Measurements from ENCODE around the gene GARNL3.

GARNL3 gene, protein sequence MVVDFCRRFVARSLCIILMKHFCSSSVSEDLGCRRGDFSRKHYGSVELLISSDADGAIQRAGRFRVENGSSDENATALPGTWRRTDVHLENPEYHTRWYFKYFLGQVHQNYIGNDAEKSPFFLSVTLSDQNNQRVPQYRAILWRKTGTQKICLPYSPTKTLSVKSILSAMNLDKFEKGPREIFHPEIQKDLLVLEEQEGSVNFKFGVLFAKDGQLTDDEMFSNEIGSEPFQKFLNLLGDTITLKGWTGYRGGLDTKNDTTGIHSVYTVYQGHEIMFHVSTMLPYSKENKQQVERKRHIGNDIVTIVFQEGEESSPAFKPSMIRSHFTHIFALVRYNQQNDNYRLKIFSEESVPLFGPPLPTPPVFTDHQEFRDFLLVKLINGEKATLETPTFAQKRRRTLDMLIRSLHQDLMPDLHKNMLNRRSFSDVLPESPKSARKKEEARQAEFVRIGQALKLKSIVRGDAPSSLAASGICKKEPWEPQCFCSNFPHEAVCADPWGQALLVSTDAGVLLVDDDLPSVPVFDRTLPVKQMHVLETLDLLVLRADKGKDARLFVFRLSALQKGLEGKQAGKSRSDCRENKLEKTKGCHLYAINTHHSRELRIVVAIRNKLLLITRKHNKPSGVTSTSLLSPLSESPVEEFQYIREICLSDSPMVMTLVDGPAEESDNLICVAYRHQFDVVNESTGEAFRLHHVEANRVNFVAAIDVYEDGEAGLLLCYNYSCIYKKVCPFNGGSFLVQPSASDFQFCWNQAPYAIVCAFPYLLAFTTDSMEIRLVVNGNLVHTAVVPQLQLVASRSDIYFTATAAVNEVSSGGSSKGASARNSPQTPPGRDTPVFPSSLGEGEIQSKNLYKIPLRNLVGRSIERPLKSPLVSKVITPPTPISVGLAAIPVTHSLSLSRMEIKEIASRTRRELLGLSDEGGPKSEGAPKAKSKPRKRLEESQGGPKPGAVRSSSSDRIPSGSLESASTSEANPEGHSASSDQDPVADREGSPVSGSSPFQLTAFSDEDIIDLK

DNA sequence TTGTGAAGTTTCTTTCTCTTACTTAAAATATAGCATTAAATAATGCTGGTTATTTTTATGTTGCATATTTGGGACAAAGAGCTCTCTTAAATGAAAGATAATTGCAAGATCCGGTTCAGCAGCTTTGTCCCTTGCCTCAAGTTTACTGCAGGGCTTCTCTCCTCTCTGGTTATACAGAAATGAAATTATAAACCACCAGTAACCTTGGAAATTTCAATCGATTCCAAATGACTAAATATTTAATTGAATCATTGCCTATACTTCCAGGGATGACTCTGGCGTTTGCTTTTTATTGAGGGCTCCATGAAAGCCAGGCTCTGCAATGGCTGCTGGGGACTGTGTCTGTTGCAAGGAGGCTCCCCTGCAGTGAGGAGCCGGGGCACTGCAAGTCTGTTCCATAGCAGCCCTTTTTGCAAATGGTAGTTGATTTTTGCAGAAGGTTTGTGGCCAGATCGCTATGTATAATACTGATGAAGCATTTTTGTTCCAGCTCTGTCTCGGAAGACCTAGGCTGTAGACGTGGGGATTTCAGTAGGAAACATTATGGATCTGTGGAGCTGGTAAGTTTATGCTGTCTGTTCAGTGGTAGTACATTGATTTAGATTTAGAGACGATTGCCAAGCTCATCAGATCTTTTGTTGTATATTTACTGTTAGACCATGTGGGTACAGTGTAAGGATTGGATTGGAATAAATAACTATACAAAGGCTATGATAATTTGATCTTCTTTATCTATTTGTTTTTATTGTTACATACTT lies at the start of gene GARNL3:
GARNL3 (plus strand) TSS at position 313 of the 758 bp plus-strand sequence; CDS start at position 417, 104 bp downstream.
- no peak for DNase-seq (ENCODE audit: low spot score)

DNA sequence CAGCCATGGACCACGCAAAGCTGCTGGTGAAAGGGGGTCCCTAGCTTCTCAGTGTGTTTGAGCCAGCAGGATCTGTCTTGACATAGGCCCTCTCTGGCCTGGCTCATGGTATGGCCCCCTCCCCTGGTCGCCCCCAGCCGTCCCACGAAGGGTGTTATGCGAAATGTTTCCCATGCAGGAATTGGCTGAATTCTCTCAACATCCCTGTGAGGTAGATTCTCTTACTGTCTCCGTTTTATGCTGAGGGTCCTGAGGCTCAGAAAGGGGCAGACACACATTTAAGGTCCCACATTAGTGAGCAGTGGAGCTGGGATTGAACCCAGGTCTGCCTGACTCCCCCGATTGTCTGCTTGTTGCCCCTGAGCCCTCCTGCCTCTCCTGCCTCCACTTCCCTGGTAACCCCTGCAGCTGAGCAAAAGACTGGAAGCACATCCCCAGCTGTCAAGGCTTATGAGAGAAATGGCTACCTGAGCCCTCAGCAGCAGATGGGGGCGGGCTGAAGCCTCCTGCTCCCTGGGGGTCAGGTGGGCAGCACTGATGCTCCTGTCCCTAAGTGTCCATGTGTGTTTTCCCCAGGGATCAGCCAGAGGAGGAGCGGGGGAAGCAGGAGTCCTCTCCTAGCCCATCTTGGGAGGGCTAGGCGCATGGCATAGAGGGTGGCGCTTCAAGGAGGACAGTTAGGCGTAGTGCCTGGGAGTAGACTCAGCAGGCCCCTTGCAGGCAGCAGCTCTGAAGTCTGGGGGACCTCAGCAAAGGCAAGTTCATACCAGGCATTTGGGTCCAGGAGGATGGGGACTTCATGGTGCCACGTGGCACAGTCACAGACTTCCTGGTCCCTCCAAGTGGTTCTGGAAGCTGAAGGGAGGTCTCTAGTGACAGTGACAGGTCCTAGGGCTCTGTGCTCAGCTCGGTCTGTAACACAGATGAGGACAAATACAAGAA lies 49.0 kb upstream of the GARNL3 start:
- no peak for DNase-seq (ENCODE audit: low spot score)

DNA sequence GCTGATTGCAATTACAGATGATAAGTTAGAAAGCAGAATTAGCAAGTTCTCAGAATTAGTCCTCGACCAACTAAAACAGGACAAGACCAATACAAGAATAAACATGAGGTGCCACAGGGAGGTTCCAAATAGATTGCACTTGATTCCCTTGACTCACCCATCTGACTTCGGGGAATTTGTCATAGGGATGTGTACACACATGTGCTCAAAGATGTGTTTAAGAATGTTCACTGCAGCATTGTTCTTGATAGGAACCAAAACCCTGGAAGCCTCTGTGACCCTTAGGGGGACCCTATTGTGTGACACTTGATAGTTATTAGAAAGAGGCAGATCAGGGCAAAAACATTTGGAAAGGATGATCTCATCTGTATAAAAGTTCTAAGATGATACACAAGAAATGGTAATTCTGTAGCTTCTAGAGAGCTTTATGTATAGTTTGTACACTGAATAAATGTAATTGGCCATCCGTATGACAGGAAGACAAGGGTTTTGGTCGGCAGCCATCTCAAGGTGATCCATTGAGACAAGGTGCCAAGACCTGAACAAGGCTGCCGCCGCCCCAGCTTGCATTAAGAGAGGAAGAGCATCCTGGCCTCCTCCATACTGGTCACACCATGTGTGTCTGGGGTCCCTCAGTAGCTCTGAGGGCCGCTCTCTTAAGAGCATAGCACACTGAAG lies 48.2 kb upstream of the GARNL3 start:
- DNase-seq (ENCODE audit: low spot score) = no peak

DNA sequence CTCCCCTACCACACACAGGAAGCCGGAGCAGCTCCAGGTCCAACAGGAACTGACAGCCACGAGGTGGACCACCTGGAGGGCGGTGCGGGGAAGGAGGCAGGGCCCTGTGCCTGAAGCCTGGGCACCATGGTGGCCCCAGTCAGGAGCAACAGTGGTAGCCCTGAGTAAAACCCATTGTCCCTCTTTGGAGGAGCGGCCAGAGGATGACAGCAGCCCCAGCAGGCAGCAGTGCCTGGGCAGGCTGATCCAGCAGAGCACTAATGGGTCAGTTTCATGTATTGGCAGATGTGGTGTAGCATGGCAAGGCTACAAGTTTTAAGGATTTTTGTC lies 47.7 kb upstream of the GARNL3 start:
- DNase-seq (ENCODE audit: low spot score) = no peak

DNA sequence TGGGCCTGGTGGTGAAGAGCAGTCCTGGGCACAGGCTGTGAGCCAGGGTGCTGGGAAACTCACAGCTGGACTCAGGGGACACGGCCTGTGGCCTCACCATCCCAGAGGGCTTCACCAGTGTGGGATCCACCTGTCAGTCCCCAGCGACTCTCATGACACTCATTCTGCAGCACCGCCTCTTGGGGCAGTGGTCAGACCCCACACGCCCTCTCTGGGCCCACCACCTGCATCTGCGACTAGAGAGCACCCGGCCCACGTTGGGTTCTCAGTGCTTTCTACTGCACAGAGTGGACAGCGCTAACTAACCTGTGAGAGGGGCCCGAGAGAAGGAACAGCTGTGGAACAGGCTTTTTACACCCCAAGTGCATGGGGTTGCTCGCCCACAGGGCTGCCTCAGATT lies 45.8 kb upstream of the GARNL3 start:
- DNase-seq (ENCODE audit: low spot score) = no peak

DNA sequence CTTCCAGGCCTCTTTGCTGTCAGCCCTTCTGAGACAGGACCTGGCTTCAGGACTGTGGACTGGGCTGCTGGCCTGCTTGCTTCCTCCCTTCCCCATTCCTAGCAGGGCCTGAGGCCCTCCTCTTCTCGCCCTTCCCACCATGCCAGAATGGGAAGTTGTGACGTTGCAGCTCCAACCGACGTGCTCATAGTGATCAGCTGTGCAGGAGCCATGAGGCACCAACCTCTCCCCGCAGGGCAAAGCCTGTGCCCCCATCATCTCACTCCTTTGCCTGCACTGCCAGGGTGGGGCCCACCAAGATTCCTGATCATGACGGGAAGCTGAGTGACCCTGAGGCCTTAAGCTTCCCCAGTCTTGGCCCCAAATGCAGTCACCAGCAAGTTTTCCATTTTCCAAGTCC lies 45.1 kb upstream of the GARNL3 start:
- DNase-seq (ENCODE audit: low spot score) = no peak

DNA sequence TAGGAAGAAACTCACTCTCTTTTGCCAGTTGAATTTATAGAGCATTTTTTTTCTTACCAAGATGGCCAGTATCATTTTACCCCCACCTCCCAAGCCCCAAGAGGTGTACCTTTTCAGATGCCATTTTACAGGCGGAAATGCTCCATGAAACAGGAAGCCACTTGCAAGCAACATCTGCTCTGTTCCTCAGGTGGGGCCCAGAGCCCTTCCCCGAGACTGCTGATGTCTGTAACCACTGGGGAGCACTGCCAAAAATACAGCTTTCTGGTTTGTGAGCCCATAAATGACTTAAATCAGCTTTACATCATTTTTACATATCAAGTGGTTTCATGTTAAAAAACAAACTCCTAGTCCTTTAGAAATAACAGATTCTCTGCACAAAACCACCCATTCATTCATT lies 42.9 kb upstream of the GARNL3 start:
- DNase-seq (ENCODE audit: low spot score) = no peak

DNA sequence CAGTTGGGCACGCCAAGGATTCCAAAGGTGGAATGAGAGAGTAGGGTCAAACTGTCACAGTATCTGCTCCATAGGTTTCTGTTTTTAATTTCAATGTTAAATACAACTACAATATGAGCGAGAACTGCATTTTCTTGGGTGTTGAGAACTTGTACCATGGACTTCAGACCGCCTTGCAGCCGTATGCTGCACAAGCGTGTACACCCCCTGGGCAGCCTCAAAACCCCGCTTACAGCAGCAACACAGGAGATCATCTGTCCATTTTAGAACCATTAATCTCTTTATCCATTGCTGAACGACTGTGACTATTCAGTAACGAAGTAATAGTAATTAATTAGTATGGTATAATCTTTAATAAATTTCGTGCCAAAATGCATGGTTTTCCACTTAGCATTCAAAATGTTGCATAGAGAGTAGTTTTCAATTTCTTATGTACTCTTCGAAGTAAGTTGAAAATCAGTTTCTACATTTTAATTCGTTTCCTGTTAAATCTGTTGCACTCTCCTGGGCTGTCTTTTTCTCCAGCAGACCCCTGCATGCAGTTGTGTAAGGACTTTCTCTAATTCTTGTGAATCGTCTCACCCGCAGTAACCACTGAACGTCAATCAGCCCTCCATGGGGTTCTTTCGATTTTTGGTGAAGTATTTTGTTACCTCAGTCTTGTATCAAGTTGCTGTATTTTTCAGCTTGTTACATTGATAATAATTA lies 42.0 kb upstream of the GARNL3 start:
- DNase-seq (ENCODE audit: low spot score) = no peak

DNA sequence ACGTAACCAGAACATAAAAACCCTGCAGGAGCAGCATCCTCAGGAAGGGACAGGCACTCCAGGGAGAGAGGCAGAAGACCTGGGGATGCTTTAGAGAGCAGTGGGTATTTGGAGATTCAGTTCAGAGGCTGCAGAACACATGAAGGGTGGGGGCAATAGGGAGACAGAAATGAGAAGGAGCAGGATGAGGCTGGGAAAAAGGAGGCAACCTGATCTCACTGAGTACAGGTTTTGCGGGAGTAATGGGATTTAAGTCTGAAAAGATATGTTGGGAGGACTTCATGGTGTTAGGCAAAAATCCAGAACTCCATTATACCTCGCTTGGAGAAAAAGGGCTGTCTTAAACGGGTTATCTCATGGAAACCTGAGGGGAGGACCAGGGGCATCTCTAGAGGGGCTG lies 41.3 kb upstream of the GARNL3 start:
- DNase-seq (ENCODE audit: low spot score) = no peak

DNA sequence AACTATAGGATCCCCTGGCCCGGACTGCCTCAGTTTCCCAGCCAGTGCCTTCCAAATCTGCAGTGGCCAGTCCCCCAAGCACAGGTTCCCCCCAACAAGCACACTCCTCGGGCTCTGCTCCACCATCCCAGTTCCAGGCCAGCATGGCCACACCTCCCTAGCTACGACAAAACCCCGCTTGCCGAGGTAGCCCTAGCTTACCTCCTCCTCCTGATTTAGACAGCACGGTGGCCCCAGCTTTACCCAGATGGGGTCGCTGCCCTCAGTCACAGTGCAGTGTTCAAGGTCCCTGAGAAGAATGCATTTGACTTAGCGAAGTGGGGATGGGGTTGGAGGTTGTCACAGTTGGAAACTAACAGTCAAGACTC lies 40.8 kb upstream of the GARNL3 start:
- DNase-seq (ENCODE audit: low spot score) = peak; percentile 61

DNA sequence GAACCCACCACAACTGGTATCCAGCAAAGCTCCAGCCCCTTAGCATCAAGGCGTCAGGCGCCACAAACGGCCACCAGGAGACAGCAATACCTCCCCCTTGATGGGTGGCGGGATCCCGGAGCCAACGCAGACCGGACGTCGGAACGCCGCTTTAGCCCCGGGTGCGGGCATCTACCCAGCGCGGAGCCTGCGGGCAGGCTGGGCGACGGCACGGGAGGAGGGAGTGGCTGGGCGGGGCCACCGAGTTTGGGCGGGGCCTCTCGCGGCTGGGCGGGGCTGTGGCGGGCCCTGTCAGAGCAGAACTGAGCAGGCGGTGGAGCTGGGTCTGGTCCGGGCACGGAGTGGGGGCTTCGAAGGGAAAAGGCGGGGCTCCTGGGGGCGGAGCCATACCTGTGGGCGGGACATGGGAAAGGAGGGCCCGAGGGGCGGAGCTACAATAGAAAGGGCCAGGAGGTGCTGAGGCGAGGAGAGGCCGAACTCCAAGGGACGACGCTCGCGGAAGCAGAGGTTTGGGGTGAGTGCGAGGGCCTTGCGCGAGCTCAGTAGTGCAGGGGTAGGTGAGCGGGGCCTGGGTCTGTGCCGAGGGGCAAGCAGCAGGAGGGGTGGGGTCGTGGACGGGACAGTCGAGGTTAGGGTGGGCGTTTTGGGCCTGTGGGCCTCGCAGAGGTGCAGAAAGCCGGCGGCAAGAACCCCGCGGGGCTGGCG lies 40.2 kb upstream of the GARNL3 start:
- peak; percentile 96 for DNase-seq (ENCODE audit: low spot score)

DNA sequence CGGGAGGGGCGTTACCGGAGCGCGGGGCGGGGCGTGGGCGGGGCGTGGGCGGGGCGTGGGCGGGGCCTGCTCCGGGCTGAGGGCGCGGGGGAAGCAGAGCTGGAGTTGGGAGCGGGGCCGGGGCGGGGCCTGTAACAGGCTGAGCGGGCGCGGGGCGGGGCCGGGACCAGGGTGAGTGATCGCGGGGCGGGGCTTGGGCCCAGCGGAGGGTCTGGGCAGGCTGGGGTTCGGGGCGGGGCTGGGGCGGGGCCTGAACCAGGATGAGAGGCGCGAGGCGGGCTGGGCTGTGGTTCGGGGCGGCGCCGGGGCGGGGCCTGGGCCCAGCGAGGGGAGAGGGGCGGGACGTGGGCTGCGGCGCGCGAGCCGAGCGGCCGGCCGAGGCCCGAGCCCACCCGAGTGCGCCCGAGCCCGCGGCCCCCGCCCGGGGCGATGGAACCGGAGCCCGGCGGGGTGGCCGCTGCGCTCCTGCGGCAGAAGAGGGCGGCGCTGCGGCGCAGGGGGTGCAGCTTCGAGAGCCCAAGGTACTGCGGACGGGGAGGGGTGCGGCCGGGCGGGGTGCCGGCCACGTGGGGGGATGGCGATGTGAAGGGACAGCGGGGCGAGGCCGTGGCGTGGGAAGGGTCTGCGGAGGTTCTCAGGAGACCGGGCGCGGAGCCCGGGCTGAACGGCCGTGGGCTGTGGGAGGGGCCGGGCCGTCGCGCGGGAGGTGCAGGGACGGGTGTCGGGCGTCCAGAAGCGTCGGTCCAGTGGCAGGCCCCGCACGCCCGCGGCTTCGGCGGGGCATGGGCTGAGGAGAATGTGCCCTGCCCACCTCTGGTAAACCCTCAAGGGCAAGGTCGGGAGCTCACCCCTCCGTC lies 39.5 kb upstream of the GARNL3 start:
- DNase-seq (ENCODE audit: low spot score) = peak; percentile 100

DNA sequence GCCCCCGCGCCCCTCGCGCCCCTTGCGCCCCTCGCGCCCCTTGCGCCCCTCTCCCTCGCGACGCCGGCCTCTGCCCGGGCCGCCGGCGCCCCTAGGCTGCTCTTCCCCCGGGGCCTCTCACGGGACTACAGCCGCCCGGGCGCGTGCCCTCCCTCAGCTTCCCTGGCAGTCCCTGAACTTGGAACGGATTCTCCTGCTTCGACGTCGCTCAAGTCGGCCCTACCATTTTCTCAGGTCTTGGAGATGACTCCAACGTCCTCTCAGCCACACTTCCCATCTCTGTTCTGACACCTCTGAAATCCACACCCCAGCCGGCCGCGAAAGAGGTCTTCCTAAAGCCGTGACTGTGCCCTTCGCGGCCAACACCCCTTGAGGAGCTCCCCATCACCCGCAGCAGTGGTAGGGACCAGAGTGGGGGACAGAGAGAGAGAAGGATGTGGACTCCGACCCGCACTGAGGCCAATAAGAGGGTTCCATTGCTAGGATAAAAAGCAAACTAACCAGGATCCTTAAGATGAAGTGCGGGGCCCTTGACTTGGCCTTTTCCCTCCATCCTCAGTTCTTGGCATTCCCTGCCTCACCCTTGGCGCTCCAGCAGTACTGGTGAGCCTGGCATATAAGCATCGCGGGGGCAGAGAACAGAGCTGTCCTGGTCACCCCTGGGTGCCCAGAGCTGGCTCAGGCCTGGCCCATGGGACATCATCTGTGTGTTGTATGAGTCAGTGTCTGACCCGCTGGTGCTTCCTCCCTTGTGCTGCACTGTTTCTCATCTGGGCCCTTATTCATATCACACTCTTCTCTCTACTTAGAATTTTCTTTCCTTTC lies 38.6 kb upstream of the GARNL3 start:
- DNase-seq (ENCODE audit: low spot score) = no peak

DNA sequence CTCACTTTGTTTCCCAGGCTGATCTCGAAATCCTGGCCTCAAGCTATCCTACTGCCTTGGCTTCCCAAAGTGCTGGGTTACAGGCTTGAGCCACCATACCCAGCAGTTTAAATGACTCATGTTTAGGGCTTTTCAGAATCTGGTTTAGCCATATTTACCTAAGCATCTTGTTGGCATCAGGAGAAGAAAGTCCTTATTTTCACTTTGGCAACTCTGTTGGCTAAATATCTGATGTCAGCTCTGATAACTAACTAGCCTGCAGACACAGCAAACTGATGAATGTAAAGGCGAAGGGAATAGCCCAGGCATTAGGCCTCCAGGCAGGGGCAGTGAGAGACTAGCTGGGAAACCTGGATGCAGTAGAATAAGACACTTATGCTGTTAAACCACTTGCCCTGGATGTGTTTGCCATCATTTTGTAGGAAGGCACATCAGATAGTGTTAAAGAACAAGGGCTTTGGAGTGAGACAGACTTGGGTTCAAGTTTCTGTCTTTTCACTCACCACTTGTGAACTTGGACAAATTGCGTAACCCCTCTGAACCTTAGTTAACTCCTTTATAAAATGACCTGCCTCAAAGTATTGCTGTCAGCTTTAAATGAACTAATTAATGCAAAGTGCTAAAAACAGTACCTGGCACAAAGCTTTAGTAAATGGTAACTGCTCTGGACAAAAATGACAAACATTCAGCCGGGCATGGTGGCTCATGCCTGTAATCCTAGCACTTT lies 34.7 kb upstream of the GARNL3 start:
- DNase-seq (ENCODE audit: low spot score) = no peak

DNA sequence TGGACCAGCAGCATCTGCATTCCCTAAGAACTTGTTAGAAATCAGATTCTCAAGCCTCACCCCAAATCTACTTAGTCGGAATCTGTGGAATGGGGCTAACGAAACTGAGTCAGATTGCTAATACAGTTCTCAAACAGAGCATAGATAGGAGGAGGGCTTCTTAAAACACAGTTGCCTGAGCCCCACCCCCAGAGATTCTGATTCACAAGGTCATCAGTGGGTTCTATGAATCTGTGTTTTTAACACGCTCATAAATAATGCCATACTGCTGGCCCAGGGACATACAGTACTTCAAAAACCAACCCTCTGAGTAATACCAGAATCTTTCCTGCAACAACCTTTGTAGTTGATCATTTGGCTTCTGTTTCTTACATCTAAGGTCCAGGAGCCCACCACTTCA lies 32.9 kb upstream of the GARNL3 start:
- no peak for DNase-seq (ENCODE audit: low spot score)

DNA sequence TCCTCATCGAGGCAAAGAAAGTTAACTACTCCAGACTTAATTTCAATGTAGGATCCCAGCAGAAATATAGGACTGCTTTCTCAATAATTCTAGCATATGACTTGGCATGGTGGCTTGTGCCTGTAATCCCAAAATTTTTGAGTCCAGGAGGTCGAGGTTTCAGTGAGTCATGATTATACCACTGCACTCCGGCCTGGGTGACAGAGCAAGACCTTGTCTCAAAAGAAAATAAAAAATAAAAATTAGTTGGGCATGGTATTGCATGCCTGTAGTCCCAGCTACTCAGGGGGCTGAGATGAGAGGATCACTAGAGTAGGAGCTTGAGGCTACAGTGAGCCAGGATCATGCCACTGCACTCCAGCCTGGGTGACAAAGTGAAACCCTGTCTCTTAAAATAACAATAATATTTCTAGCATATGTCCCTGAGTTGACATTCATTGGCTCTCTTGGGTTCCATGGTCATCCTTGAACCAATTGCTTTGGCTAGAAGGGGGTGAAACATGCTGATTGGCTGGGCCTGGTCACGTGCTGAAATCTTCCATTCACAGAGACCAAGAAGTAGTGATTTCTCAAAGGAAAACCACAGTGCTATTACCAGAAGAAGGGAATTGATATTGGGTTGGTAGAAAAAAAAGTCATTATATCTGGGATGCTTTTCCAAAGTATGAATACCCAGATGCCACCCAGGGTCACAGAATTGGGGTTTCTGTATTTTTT lies 31.6 kb upstream of the GARNL3 start:
- no peak for DNase-seq (ENCODE audit: low spot score)
